RPMI7951 (cell line): ENCODE results near the gene PSMB5. TPM values are rescaled to one million over a fixed set of nuclear protein-coding genes. Genes with fewer than 3 reads are reported as not detected.

Source experiments
- DNase-seq: peaks from one replicate; pipeline ENCODE4 v3.0.0-alpha.2; 2012; ENCODE audit warnings: low read depth
- total RNA-seq: library from RNA; depleted of rRNA; stranded (reverse); fragments of >200 nt; shearing (Covaris generic); gene quantifications from 2 replicates; pipeline ENCODE4 v1.2.3, GENCODE V29; 2014

PSMB5 gene
- total RNA-seq, 1 experiment from 2014 or later, result 309 TPM

GRCh38 chr14:23043754-23044153, 9.1 kb upstream of the PSMB5 start:
- no peak for DNase-seq

- no peak for DNase-seq
These were observed 8.4 kb upstream of the PSMB5 start for GRCh38 chr14:23043145-23043544.

- DNase-seq, result no peak
These were observed 7.7 kb upstream of the PSMB5 start, which contains the start of gene PSMB11 for GRCh38 chr14:23042162-23042965. Gene PSMB11 (plus strand): TSS chr14:23042212. CDS start chr14:23042226, 14 bp downstream.

- peak; percentile 33 for DNase-seq
These were observed 7.0 kb upstream of the PSMB5 start for GRCh38 chr14:23041729-23042128.

GRCh38 chr14:23040100-23040499, 5.4 kb upstream of the PSMB5 start:
- no peak for DNase-seq

GRCh38 chr14:23035303-23036144, 824 bp upstream of the PSMB5 start:
- DNase-seq, result no peak

GRCh38 chr14:23033801-23034497, 751 bp downstream of the PSMB5 start:
- no peak for DNase-seq

GRCh38 chr14:23033251-23033727, 1.4 kb downstream of the PSMB5 start:
- DNase-seq, result no peak

GRCh38 chr14:23030936-23031335, 3.8 kb downstream of the PSMB5 start:
- no peak for DNase-seq

GRCh38 chr14:23028799-23029198, 5.9 kb downstream of the PSMB5 start:
- DNase-seq, result no peak

GRCh38 chr14:23025151-23025814, 9.4 kb downstream of the PSMB5 start:
- no peak for DNase-seq

GRCh38 chr14:23024612-23025075, 10.1 kb downstream of the PSMB5 start:
- DNase-seq, result no peak

GRCh38 chr14:23023795-23024152, 10.9 kb downstream of the PSMB5 start:
- DNase-seq, result no peak

GRCh38 chr14:23023022-23023794, 11.5 kb downstream of the PSMB5 start:
- no peak for DNase-seq

GRCh38 chr14:23021889-23022442, 12.7 kb downstream of the PSMB5 start:
- no peak for DNase-seq

GRCh38 chr14:23021434-23021833, 13.3 kb downstream of the PSMB5 start:
- no peak for DNase-seq

GRCh38 chr14:23020143-23021128, 14.3 kb downstream of the PSMB5 start:
- DNase-seq, result no peak

GRCh38 chr14:23018107-23018506, 16.6 kb downstream of the PSMB5 start:
- DNase-seq, result no peak

- DNase-seq, result no peak
These were observed 17.6 kb downstream of the PSMB5 start for GRCh38 chr14:23017091-23017490.
